GM12801 (cell line): ENCODE data around the gene IBSP.

Experiments
- TF ChIP-seq, protein P1 (sequence below): IDR thresholded peaks from one replicate; pipeline ENCODE4 v1.5.1; 2011; ENCODE audit warnings: control low read depth; ENCODE audit not compliant: insufficient read length; ENCODE audit errors: extremely low read depth

Gene IBSP

DNA sequence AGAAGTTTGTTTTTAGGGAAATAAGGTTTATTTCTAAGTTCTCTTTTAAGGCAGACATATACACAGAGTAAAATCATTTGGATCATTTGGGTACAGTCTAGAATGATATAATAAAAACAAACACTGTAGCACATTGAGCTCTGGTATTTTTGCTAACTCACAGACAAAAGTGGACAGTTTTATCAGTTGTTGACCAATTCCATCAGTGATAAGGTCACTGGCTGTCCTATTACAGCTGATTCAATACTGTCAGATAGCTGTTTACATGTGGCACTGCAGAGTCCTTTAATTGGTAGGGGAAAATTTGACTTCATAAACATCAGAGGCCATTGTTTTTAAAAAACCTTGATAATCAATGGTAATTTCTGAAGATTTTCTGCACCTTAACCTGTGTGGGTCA, 3.5 kb downstream of the IBSP start:
- TF ChIP-seq, protein P1, sequence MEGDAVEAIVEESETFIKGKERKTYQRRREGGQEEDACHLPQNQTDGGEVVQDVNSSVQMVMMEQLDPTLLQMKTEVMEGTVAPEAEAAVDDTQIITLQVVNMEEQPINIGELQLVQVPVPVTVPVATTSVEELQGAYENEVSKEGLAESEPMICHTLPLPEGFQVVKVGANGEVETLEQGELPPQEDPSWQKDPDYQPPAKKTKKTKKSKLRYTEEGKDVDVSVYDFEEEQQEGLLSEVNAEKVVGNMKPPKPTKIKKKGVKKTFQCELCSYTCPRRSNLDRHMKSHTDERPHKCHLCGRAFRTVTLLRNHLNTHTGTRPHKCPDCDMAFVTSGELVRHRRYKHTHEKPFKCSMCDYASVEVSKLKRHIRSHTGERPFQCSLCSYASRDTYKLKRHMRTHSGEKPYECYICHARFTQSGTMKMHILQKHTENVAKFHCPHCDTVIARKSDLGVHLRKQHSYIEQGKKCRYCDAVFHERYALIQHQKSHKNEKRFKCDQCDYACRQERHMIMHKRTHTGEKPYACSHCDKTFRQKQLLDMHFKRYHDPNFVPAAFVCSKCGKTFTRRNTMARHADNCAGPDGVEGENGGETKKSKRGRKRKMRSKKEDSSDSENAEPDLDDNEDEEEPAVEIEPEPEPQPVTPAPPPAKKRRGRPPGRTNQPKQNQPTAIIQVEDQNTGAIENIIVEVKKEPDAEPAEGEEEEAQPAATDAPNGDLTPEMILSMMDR: no peak

DNA sequence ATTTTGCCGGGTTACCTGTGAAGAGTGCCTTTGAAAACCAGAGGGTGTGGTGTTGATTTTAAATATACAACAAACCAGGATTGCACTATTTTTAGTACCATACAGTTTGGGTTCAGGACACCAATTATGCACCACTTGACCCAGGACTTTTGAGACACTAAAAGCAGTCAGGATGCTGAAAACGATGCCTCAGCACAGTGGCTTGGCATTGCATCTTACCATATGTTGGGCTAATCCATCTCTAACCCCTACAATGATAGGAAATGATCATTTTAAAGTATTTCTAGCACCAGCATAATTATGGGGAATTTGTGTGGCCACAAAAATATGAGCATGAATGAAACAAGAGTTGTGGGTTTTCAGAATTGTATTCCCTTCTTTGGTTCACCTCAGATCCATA, 4.1 kb downstream of the IBSP start:
- TF ChIP-seq, protein P1: no peak

DNA sequence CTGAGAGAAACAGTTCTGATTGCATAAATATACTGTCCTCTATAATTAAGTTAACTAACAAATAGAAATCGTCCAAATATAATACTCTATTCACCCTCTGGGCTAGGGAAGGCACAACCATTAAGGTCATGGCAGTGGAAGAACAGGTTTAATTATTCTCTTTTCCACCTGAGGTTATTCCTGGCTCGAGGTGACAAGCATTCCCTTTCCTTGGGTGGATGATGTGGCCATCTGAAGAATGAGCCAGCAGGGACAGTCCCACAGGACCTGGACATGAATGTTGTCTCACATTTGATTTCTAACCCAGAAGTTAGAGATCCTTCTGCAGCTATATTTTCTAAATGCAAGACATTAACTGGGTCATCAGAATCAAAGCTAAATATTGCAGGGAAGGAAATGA, 5.5 kb downstream of the IBSP start:
- TF ChIP-seq, protein P1: no peak

DNA sequence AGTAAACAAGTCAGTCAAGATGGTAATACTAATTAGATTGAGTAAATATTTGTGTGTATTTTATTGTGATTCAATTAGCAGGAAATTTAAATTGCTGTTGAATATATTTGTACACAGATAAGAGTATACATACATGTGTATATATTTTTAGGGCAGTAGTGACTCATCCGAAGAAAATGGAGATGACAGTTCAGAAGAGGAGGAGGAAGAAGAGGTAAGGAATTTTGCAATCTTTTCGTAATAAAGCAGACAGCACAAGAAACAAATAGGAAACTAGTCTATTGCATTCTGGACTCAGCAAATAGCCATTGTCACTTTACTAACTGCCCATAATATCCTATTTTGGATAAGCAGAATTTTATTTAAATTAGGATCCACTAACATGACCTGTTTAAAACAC, 6.6 kb downstream of the IBSP start:
- TF ChIP-seq, protein P1: no peak

DNA sequence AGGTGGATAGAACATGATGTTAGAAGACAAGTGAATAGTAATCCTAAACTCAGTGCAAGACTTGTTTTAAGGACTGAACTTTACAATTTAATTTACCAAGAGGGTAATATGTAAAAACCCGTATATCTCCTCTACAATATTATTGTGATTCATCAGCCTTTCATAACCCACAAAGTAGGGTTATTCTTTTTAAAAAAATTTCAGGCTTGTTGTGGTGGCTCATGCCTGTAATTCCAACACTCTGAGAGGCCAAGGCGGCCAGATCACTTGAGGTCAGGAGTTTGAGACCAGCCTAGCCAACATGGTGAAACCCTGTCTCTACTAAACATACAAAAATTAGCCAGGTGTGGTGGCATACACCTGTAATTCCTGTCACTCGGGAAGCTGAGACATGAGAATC, 7.2 kb downstream of the IBSP start:
- TF ChIP-seq, protein P1: no peak

DNA sequence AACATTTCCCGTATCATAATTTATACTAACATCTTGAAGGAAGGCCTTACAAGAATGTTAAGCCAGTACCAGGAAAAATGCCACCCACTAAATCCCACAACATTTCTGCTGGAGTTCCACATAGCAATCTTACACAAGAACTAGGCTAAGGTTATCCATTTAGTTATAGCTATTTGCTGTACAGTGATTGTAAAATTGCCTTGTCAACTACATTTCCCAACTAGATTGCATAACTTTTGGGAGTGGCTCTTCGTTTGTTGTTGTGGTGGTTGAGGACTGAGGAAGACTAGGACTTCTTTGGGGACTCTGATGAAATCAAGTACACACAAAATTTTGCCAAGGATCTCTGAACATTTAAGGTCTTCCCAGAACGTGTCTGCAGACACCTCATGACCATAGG, 8.0 kb downstream of the IBSP start:
- TF ChIP-seq, protein P1: no peak

DNA sequence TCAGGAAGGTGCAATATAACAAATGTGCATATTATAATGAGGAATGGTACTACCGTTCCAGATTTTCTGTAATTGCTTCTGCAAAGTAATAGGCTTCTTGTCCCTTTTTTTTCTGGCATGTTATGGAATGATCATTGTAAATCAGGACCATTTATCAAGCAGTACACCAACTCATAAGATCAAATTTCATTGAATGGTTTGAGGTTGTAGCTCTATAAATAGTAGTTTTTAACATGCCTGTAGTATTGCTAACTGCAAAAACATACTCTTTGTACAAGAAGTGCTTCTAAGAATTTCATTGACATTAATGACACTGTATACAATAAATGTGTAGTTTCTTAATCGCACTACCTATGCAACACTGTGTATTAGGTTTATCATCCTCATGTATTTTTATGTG, 12.6 kb downstream of the IBSP start:
- TF ChIP-seq, protein P1: no peak
